Measurements from ENCODE around the gene TTC23. TPM values are rescaled to one million over a fixed set of nuclear protein-coding genes. Genes with fewer than 3 reads are reported as not detected.
A peak's percentile ranks its signal among the peaks of the same experiment; 100 is the strongest.

The TTC23 gene
- total RNA-seq, 8 experiments from 2014 or later: 9.5 to 46.0 (median 20.8) TPM

DNA sequence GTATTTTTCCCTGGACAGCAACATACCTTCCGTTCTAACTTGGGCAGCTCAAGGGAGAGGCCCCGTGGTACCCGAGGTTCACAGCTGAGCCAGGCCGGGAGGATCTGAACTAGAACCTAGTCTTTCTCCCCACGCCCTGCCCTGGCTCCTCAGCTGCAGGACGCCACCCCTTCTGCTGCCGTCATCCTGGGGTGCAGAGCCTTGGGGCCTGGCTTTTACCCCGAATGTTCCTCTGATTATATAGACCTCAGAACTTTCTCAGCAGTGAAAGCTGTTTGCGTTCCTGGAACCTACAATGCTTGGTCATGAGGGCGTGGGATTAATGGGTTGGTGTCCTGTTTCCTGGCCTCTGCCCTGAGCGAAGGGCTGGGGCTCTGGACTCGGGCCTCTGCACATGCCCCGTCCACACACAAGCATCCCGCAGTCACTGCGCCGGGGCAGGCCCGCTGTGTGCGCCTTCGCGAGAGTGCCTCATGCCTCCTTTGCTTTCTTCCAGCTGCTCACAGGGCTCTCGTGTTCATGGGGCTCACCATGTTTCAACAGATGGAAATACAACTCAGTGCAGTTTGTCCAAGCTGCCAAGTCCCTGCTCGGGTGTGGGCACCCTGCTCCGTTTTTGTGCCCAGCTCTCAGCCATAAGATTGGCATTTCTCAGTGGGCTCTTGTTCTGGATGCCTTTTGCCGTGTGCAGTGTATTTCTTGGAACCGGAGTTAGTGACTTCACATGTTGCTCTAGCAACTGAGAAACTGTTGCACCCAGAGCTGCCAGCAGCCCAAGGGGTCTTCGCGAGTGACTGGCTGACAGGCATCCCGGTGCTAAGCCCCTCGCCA, 124.1 kb downstream of the TTC23 start:
- in situ Hi-C loops (cut with MboI; ENCODE audit: low pct_unique_long_range_greater_than_20kb in 2 of 9, low sequenced_read_pairs in 9 of 9, unreplicated experiment in 9 of 9): no loop called here
- H3K27ac ChIP-seq: no peak overlapping the region
- 62 to 91% (median 83%) methylated on average over 1 to 17 of the region's 29 CpGs; no CpG with 5 or more reads in 2 of the 10 experiments for WGBS, 10 experiments
- ATAC-seq (replicated peaks in 6 of 8): peak in 1 of 8 experiments; percentile 5
- no peak overlapping the region for H3K4me3 ChIP-seq
- H3K4me1 ChIP-seq (replicated peaks in 1 of 2): peaks cover 15 to 22% of the 10 kb centered on the region in 2 donors

DNA sequence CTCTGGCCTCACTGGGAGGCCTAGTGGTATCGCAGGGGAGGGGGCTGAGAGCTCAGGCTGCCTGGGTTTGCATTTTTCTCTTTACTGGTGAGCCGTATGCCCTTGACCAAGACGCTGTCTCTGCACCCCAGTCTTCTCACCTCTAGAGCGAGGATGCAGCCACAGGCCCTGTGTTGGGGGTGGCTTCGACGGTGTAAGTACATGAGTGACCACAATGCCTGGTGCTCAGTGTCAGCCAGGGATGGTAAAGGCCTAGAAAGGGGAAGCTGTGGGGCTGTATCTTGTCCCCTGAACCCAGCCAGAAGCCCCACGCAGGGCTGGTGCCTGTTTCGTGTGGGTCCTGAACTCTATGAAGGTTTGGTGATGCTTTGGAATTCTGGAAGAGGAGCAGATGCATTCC, 124.7 kb downstream of the TTC23 start:
- 70 to 100% (median 85%) methylated on average over 1 to 5 of the region's 8 CpGs; no CpG with 5 or more reads in 4 of the 10 experiments for WGBS, 10 experiments
- H3K4me3 ChIP-seq: no peak overlapping the region
- peaks cover 15 to 22% of the 10 kb centered on the region in 2 donors for H3K4me1 ChIP-seq (replicated peaks in 1 of 2)
- ATAC-seq (replicated peaks in 6 of 8): no peak
- H3K27ac ChIP-seq: peak overlapping the region in 1 of 2 donors; percentile 63
- in situ Hi-C loops (cut with MboI; ENCODE audit: low pct_unique_long_range_greater_than_20kb in 2 of 9, low sequenced_read_pairs in 9 of 9, unreplicated experiment in 9 of 9): loop anchor here in 1 of 9 experiments (25.0 kb wide), 1 partner anchor 588 kb away; no protein-coding TSS in a partner anchor

DNA sequence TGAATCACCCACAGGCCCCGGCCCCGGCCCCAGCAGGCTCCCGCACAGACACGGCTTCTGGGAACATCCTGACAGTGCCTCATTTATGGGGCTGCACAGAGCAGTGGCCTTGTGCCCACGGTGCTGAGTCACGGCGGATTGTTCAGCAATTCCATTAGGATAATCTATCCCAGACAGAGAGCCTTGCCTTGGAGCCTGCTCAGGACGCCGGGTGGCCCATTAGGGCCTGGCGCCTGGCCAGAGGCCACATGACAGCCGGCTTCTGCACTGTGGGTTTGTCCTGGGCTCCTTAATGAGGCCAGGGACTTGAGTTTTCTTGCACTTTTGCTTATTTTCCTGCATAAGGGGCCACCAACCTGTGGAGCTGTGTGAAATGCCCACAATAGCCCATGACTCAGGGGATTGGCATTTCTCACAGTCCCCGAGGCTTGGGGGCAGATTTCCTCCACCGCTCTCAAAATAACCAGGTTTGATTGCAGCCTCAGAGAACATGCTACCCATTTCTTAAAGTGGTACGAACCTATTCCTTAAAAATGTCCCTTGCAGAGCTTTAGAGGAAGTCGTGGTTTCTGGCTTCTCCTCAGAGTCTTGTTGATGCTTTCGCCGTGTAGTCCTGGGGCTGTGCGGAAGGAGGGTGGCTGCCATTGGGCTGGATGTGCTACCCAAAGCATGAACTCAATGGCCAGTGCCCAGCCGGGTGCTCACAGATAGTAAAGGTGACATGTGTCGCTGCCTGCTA, 125.5 kb downstream of the TTC23 start:
- H3K27ac ChIP-seq: peak overlapping the region in 1 of 2 donors; percentile 63
- H3K4me1 ChIP-seq (replicated peaks in 1 of 2): peaks cover 15 to 22% of the 10 kb centered on the region in 2 donors
- in situ Hi-C loops (cut with MboI; ENCODE audit: low pct_unique_long_range_greater_than_20kb in 2 of 9, low sequenced_read_pairs in 9 of 9, unreplicated experiment in 9 of 9): loop anchor here in 1 of 9 experiments (25.0 kb wide), 1 partner anchor 588 kb away; no protein-coding TSS in a partner anchor
- 31 to 83% (median 67%) methylated on average over 1 to 8 of the region's 20 CpGs; no CpG with 5 or more reads in 5 of the 10 experiments for WGBS, 10 experiments
- no peak overlapping the region for H3K4me3 ChIP-seq
- ATAC-seq (replicated peaks in 6 of 8): peak; percentile 92 to 98 (median 96)

DNA sequence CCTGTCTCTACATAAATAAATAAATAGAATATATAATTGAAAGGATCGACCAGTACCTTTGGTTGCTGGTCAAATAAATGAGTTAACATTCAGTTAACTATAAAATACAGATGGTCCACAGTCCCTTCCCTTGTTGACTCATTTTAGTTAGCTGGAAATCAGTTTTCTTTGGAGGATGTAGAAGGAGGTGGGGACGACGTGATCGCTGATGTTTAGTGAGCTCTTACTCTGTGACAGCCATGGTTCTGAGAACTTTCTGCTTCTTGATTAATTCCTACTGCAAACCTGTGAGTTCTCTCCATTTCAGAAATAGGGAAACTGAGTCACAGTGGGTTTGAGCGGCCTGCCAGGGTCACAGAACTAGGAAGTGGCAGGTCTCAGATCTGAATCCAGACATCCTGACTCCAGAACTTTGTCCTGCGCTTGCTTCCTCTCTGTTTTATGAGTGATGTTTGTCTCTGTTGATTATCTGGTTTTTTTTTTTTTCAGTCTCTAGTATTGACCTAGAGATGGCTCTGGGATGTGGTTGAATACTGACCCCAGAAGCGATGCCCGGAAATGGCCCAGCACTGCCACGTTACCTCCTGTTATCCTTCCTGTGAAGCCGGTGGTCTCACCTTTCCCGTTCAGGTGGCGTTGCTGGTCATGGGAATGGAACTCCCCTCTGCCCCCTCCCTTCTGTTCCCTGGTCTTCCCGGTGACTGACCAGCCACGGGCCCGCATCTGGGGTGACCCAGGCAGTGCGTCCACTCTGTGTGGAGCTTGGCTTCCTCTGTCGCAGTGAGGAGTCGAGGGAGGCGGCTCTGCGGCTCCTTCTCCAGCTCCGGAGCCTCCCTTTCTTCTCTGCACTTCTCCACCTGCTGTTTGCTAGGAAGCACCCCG, 126.3 kb downstream of the TTC23 start:
- no peak overlapping the region for H3K4me3 ChIP-seq
- in situ Hi-C loops (cut with MboI; ENCODE audit: low pct_unique_long_range_greater_than_20kb in 2 of 9, low sequenced_read_pairs in 9 of 9, unreplicated experiment in 9 of 9): loop anchor here in 1 of 9 experiments (25.0 kb wide), 1 partner anchor 589 kb away; no protein-coding TSS in a partner anchor
- 46 to 100% (median 91%) methylated on average over 1 to 10 of the region's 22 CpGs; no CpG with 5 or more reads in 1 of the 10 experiments for WGBS, 10 experiments
- peak overlapping the region in 1 of 2 donors; percentile 63 for H3K27ac ChIP-seq
- peaks cover 15 to 22% of the 10 kb centered on the region in 2 donors for H3K4me1 ChIP-seq (replicated peaks in 1 of 2)
- ATAC-seq (replicated peaks in 6 of 8): no peak

DNA sequence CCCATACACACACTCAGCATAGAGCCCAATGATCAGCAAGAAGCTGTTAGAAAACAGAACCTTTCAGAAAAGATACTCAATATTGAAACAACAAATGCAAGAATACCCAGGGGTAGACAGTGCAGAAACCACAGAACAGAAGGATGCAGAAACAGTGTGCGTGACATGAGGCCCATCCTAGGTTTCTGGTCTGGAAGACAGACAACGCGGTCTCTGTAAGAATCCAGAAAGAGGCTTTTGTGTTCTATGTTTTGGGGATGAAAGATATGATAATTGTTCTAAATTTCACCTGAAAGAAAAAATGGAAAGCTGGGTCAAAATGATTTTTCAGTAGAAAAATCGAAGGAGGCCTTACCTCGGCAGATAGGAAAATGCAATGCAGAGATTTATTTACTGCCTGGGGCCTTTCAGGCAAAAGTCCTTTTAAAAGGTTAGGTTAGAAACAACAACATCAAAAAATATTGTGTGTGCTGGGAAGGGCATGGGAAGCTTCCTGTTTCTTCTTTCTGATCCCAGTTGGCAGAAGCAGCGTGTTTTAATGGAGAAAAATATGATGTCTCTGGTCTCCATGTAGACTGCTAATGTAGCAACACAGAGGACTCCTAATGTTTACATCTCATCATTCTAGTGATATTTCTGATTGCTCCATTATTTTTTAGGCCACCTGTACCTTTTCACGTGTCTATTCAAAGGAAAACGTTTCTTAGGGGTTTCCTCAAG, 127.5 kb downstream of the TTC23 start:
- Histone ChIP-seq H3K4me1 (replicated peaks in 1 of 2) (peaks cover 15 to 22% of the 10 kb centered on the region in 2 donors), H3K27ac (no peak overlapping the region), H3K4me3 (no peak overlapping the region)
- ATAC-seq (replicated peaks in 6 of 8): no peak
- 75 to 100% (median 87%) methylated on average over 2 to 8 of the region's 8 CpGs for WGBS, 10 experiments
- in situ Hi-C loops (cut with MboI; ENCODE audit: low pct_unique_long_range_greater_than_20kb in 2 of 9, low sequenced_read_pairs in 9 of 9, unreplicated experiment in 9 of 9): loop anchor here in 1 of 9 experiments (25.0 kb wide), 1 partner anchor 590 kb away; no protein-coding TSS in a partner anchor

DNA sequence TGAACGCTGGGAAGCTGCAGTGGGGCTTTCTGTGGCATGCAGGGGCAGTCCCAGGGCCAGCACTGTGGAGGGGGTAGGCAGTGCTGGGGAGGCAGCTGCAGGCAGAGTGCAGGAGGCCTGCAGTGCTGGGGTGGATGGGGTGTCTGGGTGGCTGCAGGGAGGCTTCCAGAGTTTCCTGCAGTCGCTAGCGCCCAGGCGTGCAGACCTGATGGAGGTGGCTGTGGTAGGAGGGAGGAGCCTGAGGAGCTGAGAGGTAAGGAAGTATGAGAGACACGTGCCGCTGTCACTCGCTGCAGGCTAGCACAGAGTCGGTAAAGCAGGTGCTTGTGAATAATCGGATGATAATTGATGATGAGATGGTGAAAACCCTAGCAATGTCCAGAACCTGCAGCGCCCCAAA, 128.2 kb downstream of the TTC23 start:
- Histone ChIP-seq H3K27ac (no peak overlapping the region), H3K4me1 (replicated peaks in 1 of 2) (peaks cover 15 to 19% of the 10 kb centered on the region in 2 donors), H3K4me3 (no peak overlapping the region)
- ATAC-seq (replicated peaks in 6 of 8): no peak
- 25 to 100% (median 73%) methylated on average over 1 to 3 of the region's 10 CpGs; no CpG with 5 or more reads in 3 of the 10 experiments for whole genome bisulfite sequencing, 10 experiments
- in situ Hi-C loops (cut with MboI; ENCODE audit: low pct_unique_long_range_greater_than_20kb in 2 of 9, low sequenced_read_pairs in 9 of 9, unreplicated experiment in 9 of 9): loop anchor here in 1 of 9 experiments (25.0 kb wide), 1 partner anchor 591 kb away; no protein-coding TSS in a partner anchor

DNA sequence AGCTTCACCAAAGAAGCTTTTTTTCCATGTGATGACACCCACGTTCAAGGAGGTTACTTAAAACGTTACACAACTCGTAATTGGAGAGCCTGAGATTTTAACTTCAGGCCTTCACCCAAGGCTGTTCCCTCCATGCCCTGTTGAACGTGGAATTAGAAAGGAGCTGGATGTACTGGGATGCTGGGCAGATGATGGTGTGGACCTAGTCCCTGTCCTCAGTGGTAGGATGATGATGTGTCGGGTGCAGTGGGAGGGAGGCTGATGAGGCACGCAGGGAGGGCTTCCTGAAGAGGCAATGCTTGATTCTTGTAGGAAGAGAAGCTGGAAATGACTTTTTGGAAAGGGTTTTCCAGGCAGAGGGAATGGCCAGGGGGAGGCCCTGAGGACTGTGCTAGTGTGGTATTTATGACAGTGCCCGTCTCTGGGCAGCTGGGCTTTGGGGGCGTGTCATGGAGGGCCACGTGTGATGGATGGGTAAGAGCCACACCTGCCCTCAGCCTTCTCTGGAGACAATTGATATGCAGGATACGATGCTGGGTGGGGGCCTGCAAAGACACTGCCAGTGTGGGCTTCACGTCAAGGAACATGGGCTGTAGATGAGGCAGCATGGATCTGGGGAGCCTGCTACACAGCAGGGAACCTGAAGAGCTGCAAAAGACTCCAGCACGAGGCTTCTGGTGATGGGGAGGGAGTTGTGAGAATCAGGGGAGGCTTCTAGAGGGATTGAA, 129.2 kb downstream of the TTC23 start:
- whole genome bisulfite sequencing, 10 experiments: 0 to 86% (median 69%) methylated on average over 1 to 11 of the region's 12 CpGs; no CpG with 5 or more reads in 1 of the 10 experiments
- H3K27ac ChIP-seq: no peak overlapping the region
- in situ Hi-C loops (cut with MboI; ENCODE audit: low pct_unique_long_range_greater_than_20kb in 2 of 9, low sequenced_read_pairs in 9 of 9, unreplicated experiment in 9 of 9): loop anchor here in 1 of 9 experiments (25.0 kb wide), 1 partner anchor 592 kb away; no protein-coding TSS in a partner anchor
- ATAC-seq (replicated peaks in 6 of 8): no peak
- no peak overlapping the region for H3K4me3 ChIP-seq
- peaks cover 12 to 15% of the 10 kb centered on the region in 2 donors for H3K4me1 ChIP-seq (replicated peaks in 1 of 2)

DNA sequence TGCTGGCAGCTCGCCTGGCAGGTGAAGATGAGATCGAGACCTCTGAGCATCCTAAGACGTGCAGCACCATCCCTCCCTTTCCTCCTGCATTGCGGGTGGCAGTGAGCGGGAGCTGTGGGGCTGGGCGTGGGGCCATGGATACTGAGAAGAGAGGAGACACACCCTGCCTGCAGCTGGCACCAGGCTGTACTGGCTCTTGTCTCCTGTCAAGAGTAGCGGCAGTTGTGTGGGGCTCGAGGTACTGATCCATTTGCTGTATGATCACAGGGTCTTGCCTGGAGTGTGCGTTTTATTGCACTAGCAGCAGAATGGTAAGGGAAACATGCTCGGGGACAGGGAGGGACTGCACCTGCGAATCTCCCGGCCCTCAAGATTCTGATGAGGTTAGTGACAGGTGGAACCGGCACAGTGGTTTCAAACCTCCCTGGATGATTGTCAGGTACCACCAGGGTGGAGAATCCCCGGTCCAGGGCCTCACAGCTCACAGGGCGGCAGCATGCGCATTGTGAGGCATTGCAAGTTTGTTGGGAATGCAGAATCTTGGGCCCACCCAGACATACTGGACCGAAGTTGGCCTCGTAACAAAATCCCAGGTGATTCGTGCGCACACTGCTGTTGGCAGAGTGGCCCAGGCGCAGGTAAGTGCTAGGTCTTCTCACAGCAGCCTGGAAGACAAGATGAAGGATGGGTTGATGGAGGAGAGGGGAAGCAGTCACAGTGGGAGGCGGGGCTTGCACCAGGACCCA, 130.4 kb downstream of the TTC23 start:
- peak in 1 of 8 experiments; percentile 3 for ATAC-seq (replicated peaks in 6 of 8)
- in situ Hi-C loops (cut with MboI; ENCODE audit: low pct_unique_long_range_greater_than_20kb in 2 of 9, low sequenced_read_pairs in 9 of 9, unreplicated experiment in 9 of 9): loop anchor here in 1 of 9 experiments (25.0 kb wide), 1 partner anchor 593 kb away; no protein-coding TSS in a partner anchor
- no peak overlapping the region for H3K4me3 ChIP-seq
- peaks cover 7 to 11% of the 10 kb centered on the region in 2 donors for H3K4me1 ChIP-seq (replicated peaks in 1 of 2)
- 49 to 100% (median 71%) methylated on average over 1 to 10 of the region's 22 CpGs; no CpG with 5 or more reads in 4 of the 10 experiments for WGBS, 10 experiments
- H3K27ac ChIP-seq: no peak overlapping the region

DNA sequence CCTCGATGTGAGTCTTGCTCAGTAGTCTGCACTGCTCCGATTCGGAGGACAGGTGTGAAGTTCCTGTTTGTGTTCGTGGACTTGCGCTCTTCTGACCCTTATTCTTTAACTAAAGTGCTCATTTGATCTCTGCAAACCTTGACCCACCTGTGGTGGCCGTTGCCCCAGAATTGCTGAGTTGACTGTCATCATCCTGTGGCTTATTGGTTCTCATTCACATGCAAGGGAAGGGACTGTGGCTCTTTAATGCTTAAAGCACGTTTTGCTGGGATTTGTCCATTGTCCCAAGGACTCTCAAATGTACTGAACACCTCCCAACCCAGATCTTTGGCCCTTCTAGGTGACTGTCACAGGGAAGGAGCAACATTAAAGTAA, 131.1 kb downstream of the TTC23 start:
- no peak for ATAC-seq (replicated peaks in 6 of 8)
- WGBS, 10 experiments: 65 to 100% (median 84%) methylated on average over 1 to 7 of the region's 7 CpGs
- no peak overlapping the region for H3K27ac ChIP-seq
- no peak overlapping the region for H3K4me3 ChIP-seq
- in situ Hi-C loops (cut with MboI; ENCODE audit: low pct_unique_long_range_greater_than_20kb in 2 of 9, low sequenced_read_pairs in 9 of 9, unreplicated experiment in 9 of 9): loop anchor here in 1 of 9 experiments (25.0 kb wide), 1 partner anchor 594 kb away; no protein-coding TSS in a partner anchor
- H3K4me1 ChIP-seq (replicated peaks in 1 of 2): peaks cover 1 to 3% of the 10 kb centered on the region in 2 donors

DNA sequence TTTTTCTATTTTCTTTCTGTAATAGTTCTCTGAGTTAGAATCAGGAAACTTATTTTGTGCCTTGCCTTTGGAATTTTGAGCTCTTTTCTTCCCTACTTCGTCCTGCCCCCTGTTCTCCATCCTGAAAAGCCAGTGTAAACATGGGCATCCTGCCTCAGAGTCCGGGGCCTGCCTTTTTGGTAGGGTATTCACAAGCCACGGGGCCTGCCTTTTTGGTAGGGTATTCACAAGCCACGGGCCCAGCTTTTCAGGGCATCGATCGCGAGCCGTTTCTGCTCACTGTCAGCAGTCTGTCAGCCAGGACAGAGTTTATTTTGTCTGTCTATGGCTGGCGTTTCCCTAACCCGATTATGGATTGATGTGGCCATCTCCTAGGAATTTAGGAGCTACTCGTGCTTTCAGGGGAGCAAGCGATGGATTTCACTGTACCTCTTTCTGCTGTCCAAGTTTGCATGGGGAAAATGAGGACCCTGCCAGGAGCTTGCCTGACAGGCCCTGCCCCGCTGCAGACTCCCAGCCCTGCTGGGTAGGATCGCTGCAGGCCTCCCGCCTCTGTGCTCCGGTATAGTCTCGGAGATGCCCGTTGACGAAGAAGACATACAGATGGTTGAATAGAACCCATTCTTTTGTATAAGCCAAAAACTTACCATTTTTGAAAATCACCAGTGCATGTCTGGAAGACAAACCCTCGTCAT, 131.7 kb downstream of the TTC23 start:
- no peak overlapping the region for H3K27ac ChIP-seq
- H3K4me1 ChIP-seq (replicated peaks in 1 of 2): peaks cover 0 to 2% of the 10 kb centered on the region in 2 donors
- WGBS, 10 experiments: 80 to 100% (median 91%) methylated on average over 1 to 17 of the region's 20 CpGs
- ATAC-seq (replicated peaks in 6 of 8): no peak
- H3K4me3 ChIP-seq: no peak overlapping the region
- in situ Hi-C loops (cut with MboI; ENCODE audit: low pct_unique_long_range_greater_than_20kb in 2 of 9, low sequenced_read_pairs in 9 of 9, unreplicated experiment in 9 of 9): loop anchor here in 1 of 9 experiments (25.0 kb wide), 1 partner anchor 595 kb away; no protein-coding TSS in a partner anchor
